HCT116 (cell line): Measurements from ENCODE around the gene INTS3. TPM values are rescaled to one million over a fixed set of nuclear protein-coding genes. Genes with fewer than 3 reads are reported as not detected.
A peak's percentile ranks its signal among the peaks of the same experiment; 100 is the strongest.
"Not testable (repeated sequence)": the region's sequence is repeated elsewhere in the genome, so short reads cannot be mapped to it uniquely, and the experiment has no call there.

Source experiments
- ATAC-seq: fragments of 200-7000 bp; cut with Tn5 transposase; 2 replicates; pipeline ENCODE4 v1.9.1; 2020; ENCODE audit warnings: mild to moderate bottlenecking, moderate library complexity
- BruUV-seq: library from RNA; stranded (reverse); fragments of 400-500 nt; replicated peaks from 2 replicates; lab custom pipeline; 2021; lab: Mats Ljungman, UMichigan
- CTCF ChIA-PET: fragments of 300-600 bp; sonication (Branson Sonifier 250); formaldehyde crosslinking; loops from one replicate; lab custom pipeline; 2021; ENCODE audit warnings: antibody characterized with exemption; lab: Charles Lee
- POLR2A ChIA-PET: fragments of 300-600, 350-600 bp; sonication (Branson Sonifier 250); formaldehyde crosslinking; loops from one replicate; lab custom pipeline; 2021; ENCODE audit warnings: antibody characterized with exemption; lab: Charles Lee
- RAD21 ChIA-PET, 2 experiments: fragments of 300-600 bp; sonication (Branson Sonifier 250); formaldehyde crosslinking; loops; one replicate each; lab custom pipeline; 2023; ENCODE audit warnings: low total read pairs in 2 of 2; ENCODE audit not compliant: uncharacterized antibody in 2 of 2, unreplicated experiment in 2 of 2, low non-redundant PET in 1 of 2; lab: Charles Lee
- DNase-seq: peaks from one replicate; pipeline ENCODE4 v3.0.0-alpha.2; 2010; ENCODE audit warnings: low read depth, low spot score
- H2AFZ ChIP-seq: fragments of 200-600 bp; shearing (Covaris generic), sonication (generic); 2 replicates; pipeline ENCODE4 v1.6.1; 2017; ENCODE audit warnings: low read depth, mixed run types, mixed read lengths, antibody characterized with exemption, low read length; ENCODE audit not compliant: poor library complexity, severe bottlenecking
- H3K27ac ChIP-seq: 2 replicates; pipeline ENCODE4 v1.5.1; 2012; ENCODE audit warnings: low read depth, low read length
- H3K27me3 ChIP-seq: fragments of 200-600 bp; sonication (generic); 2 replicates; pipeline ENCODE4 v1.6.1; 2016; ENCODE audit warnings: mixed run types, low read length, mixed read lengths; ENCODE audit not compliant: insufficient read depth
- H3K36me3 ChIP-seq, 2 experiments: fragments of 200-500 bp in 1 of 2; fragments of 200-600 bp in 1 of 2; sonication (Bioruptor generic) in 1 of 2; sonication (generic) in 1 of 2; 2 replicates each; pipeline versions ENCODE4 v1.5.1 to v1.6.1; 2014 to 2016; ENCODE audit warnings: low read length in 2 of 2, inconsistent platforms in 1 of 2, mixed read lengths in 1 of 2, mixed run types in 1 of 2; ENCODE audit not compliant: insufficient read depth in 2 of 2, control insufficient read depth in 1 of 2
- H3K4me1 ChIP-seq, 2 experiments: fragments of 200-600 bp in 1 of 2; sonication (generic) in 1 of 2; 2 replicates each; pipeline versions ENCODE4 v1.5.1 to v1.6.1; 2012 to 2017; ENCODE audit warnings: low read length in 2 of 2, inconsistent platforms in 1 of 2, mild to moderate bottlenecking in 1 of 2, mixed read lengths in 1 of 2, mixed run types in 1 of 2, moderate library complexity in 1 of 2; ENCODE audit not compliant: insufficient read depth in 2 of 2, control insufficient read depth in 1 of 2
- H3K4me2 ChIP-seq: fragments of 200-600 bp; sonication (generic); 2 replicates; pipeline ENCODE4 v1.6.1; 2017; ENCODE audit warnings: mixed run types, low read length, mixed read lengths
- H3K4me3 ChIP-seq, 2 experiments: fragments of 200-600 bp in 1 of 2; sonication (generic) in 1 of 2; replicated peaks in 1 of 2; 2 replicates each; pipeline ENCODE4 v1.5.1; 2011 to 2016; ENCODE audit warnings: low read length in 2 of 2, control low read depth in 1 of 2, low read depth in 1 of 2, mild to moderate bottlenecking in 1 of 2, mixed read lengths in 1 of 2, mixed run types in 1 of 2
- H3K79me2 ChIP-seq: fragments of 200-600 bp; sonication (generic); 2 replicates; pipeline ENCODE4 v1.6.1; 2017; ENCODE audit warnings: mild to moderate bottlenecking, mixed run types, low read length, moderate library complexity, mixed read lengths; ENCODE audit not compliant: insufficient read depth
- H3K9ac ChIP-seq: fragments of 200-600 bp; sonication (generic); 2 replicates; pipeline ENCODE4 v1.6.1; 2016; ENCODE audit warnings: low read length, mixed read lengths
- H3K9me2 ChIP-seq: fragments of 200-600 bp; sonication (generic), shearing (Covaris generic); 2 replicates; pipeline ENCODE4 v1.6.1; 2017; ENCODE audit warnings: mixed run types, mild to moderate bottlenecking, moderate library complexity; ENCODE audit not compliant: insufficient read depth
- H3K9me3 ChIP-seq, 2 experiments: fragments of 200-500 bp in 1 of 2; fragments of 200-600 bp in 1 of 2; sonication (Bioruptor generic) in 1 of 2; sonication (generic) in 1 of 2; 2 replicates each; pipeline ENCODE4 v1.6.1; 2014 to 2017; ENCODE audit warnings: low read length in 2 of 2, mixed read lengths in 2 of 2, inconsistent platforms in 1 of 2, low read depth in 1 of 2, mild to moderate bottlenecking in 1 of 2, mixed run types in 1 of 2, moderate library complexity in 1 of 2; ENCODE audit not compliant: control insufficient read depth in 1 of 2, insufficient read depth in 1 of 2
- H4K20me1 ChIP-seq: fragments of 200-600 bp; sonication (generic), shearing (Covaris generic); 2 replicates; pipeline ENCODE4 v1.6.1; 2017; ENCODE audit warnings: mixed run types, mild to moderate bottlenecking, moderate library complexity; ENCODE audit not compliant: insufficient read depth
- CBX3 ChIP-seq: IDR thresholded peaks from 2 replicates; pipeline ENCODE4 v1.6.1; 2012; ENCODE audit warnings: low read depth
- ELF1 ChIP-seq: IDR thresholded peaks from 2 replicates; pipeline ENCODE4 v1.6.1; 2012; ENCODE audit warnings: low read depth, borderline replicate concordance
- POLR2A ChIP-seq: IDR thresholded peaks from 2 replicates; pipeline ENCODE4 v1.7.0; 2011; ENCODE audit warnings: borderline replicate concordance; ENCODE audit not compliant: insufficient read depth, insufficient read length; ENCODE audit errors: extremely low read depth
- RAD21 ChIP-seq: IDR thresholded peaks from 2 replicates; pipeline ENCODE4 v1.6.1; 2012; ENCODE audit warnings: low read depth, mild to moderate bottlenecking
- ZFX ChIP-seq: fragments of 450-650 bp; IDR thresholded peaks from 2 replicates; pipeline ENCODE4 v1.6.1; 2017
- intact Hi-C: fragments of 100-400 bp; cut with micrococcal nuclease; formaldehyde crosslinking; loops from 2 replicates; pipeline ENCODE4 v1.10.0; 2022
- total RNA-seq: library from RNA; stranded (reverse); gene quantifications from one replicate; pipeline ENCODE4 v1.2.1, GENCODE V29; 2021; ENCODE audit not compliant: unreplicated experiment
- TF ChIP-seq, protein P1 (sequence below): IDR thresholded peaks from 2 replicates; pipeline ENCODE4 v1.6.1; 2012
- TF ChIP-seq, protein P2 (sequence below): IDR thresholded peaks from 2 replicates; pipeline ENCODE4 v1.6.1; 2012; ENCODE audit warnings: low read depth

INTS3 gene
- total RNA-seq, 1 experiment from 2014 or later, result 47.6 TPM

DNA sequence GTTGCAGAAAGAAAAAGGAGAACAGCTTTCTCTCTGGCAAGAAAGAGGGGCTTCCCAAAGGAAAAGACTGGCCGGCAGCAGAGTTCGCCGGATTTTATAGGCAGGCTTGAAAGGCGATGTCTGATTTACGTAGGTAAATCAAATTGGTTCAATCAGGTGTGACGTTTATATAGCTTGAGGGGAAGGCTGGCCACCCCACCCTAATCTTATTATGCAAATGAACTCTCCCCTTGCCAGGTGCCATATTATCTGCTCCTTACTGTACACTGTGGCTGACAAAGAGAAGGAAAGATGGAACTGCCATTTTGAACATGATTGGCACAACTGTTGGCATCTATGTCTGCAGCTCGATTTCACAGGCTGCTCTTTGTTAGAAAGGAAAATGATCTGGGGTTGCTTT lies 16.8 kb upstream of the INTS3 start:
- Histone ChIP-seq H3K4me1 (peaks cover 18 to 20% of the 10 kb centered on the region in 2 experiments), H3K36me3 (no peaks in the 10 kb centered on the region), H3K27me3 (no peaks in the 10 kb centered on the region), H3K4me2 (no peak overlapping the region), H2AFZ (no peak overlapping the region), H3K79me2 (no peaks in the 10 kb centered on the region), H3K27ac (no peak overlapping the region), H3K9me3 (no peaks in the 10 kb centered on the region), H3K9me2 (no peaks in the 10 kb centered on the region)
- no TSS peak for BruUV-seq
- no peak for DNase-seq
- ChIA-PET CTCF (no interaction called here), POLR2A (no interaction called here)
- TF ChIP-seq CBX3 (no peak), ZFX (no peak), ELF1 (no peak), RAD21 (no peak), POLR2A (no peak)
- TF ChIP-seq, protein P1, sequence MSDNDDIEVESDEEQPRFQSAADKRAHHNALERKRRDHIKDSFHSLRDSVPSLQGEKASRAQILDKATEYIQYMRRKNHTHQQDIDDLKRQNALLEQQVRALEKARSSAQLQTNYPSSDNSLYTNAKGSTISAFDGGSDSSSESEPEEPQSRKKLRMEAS, result no peak
- TF ChIP-seq, protein P2, sequence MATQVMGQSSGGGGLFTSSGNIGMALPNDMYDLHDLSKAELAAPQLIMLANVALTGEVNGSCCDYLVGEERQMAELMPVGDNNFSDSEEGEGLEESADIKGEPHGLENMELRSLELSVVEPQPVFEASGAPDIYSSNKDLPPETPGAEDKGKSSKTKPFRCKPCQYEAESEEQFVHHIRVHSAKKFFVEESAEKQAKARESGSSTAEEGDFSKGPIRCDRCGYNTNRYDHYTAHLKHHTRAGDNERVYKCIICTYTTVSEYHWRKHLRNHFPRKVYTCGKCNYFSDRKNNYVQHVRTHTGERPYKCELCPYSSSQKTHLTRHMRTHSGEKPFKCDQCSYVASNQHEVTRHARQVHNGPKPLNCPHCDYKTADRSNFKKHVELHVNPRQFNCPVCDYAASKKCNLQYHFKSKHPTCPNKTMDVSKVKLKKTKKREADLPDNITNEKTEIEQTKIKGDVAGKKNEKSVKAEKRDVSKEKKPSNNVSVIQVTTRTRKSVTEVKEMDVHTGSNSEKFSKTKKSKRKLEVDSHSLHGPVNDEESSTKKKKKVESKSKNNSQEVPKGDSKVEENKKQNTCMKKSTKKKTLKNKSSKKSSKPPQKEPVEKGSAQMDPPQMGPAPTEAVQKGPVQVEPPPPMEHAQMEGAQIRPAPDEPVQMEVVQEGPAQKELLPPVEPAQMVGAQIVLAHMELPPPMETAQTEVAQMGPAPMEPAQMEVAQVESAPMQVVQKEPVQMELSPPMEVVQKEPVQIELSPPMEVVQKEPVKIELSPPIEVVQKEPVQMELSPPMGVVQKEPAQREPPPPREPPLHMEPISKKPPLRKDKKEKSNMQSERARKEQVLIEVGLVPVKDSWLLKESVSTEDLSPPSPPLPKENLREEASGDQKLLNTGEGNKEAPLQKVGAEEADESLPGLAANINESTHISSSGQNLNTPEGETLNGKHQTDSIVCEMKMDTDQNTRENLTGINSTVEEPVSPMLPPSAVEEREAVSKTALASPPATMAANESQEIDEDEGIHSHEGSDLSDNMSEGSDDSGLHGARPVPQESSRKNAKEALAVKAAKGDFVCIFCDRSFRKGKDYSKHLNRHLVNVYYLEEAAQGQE, result no peak
- TF ChIP-seq, all 23 proteins: peak for 0
- intact Hi-C loops, result no loop called here
- RAD21 ChIA-PET, result no interaction called here
- no peak overlapping the region for H3K9ac ChIP-seq
- ATAC-seq, result no peak
- no peak overlapping the region for H3K4me3 ChIP-seq
- no peaks in the 10 kb centered on the region for H4K20me1 ChIP-seq

DNA sequence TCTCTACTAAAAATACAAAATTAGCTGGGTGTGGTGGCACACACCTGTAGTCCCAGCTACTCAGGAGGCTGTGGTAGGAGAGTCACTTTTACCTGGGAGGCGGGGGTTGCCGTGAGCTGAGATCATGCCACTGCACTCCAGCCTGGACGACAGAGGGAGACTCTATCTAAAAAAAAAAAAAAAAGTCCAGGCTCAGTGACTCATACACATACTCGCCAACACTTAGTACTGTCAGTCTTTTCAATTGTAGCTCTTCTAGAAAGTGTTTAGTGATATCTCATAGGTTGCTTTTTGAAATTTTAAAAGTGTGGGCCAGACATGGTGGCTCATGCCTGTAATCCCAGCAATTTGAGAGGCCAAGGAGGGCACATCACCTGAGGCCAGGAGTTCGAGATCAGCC lies 11.6 kb upstream of the INTS3 start:
- BruUV-seq, H3K36me3 ChIP-seq, DNase-seq, H3K9ac ChIP-seq, H3K9me3 ChIP-seq, POLR2A ChIA-PET, H3K27me3 ChIP-seq, H3K27ac ChIP-seq, H3K4me1 ChIP-seq, RAD21 ChIA-PET, H4K20me1 ChIP-seq, H3K4me3 ChIP-seq, H3K79me2 ChIP-seq, H2AFZ ChIP-seq, H3K9me2 ChIP-seq, H3K4me2 ChIP-seq, CTCF ChIA-PET, intact Hi-C loops: not testable (repeated sequence)
- ATAC-seq, result peak; percentile 38; the same call in 1 of the 2 replicates
